Measurements from ENCODE around the gene SEC14L2.

- TF ChIP-seq CTCF (IDR thresholded peaks at IDR 0.05; ENCODE audit: insufficient read depth, low read depth, low read length) (no peak), EZH2 (IDR thresholded peaks at IDR 0.05; ENCODE audit: insufficient read depth, low read length) (no peak)
These were observed 48.8 kb downstream of the SEC14L2 start for GRCh38 chr22:30445438-30446145.

Data from astrocyte (in vitro differentiated cells and primary cell).